NCI-H1417 (cell line): ENCODE results near the gene UNC13C.
A peak's percentile ranks its signal among the peaks of the same experiment; 100 is the strongest.

Experiments
- DNase-seq, 3 experiments: peaks; one replicate each; lab custom pipeline; 2025; lab: John Stamatoyannopoulos, UW

The UNC13C gene

DNA sequence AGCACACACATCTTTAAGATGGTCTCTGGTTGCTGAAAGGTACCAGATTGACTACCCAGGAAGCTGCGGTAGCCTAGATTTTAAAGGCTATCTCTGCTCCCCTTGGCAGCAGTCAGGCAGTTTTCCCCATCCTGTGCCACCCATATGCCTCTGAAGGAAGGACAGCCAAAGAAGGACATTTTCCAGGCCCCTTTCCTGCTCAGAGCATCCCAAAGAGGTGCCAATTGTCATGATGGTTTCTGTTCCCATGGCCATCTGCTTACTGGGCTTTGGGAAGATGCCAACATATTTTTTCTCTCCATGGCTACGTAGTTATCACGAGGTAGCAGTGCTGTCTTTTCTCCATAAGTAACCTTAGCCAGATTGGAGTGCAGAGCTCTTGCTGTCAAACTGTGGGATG, 39.7 kb downstream of the UNC13C start:
- no peak for DNase-seq

DNA sequence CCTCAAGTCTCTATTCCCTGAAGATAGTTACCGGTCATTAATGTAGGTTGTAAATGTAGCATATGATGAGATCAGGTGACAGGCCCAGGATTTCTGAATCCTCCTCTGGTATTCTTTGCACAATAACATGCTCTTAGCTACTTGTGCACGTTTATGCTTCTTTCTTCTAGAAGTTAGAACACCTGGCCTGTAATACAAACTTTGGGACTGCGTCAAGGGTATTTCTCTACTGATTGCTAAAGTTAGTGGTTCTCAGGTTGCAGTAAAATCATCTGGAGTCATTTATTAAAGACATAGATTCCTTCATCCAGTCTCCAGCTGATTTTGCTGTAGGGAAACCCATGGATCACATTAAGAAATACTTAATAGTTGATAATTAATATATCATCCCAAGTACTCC, 48.0 kb downstream of the UNC13C start:
- DNase-seq = no peak

DNA sequence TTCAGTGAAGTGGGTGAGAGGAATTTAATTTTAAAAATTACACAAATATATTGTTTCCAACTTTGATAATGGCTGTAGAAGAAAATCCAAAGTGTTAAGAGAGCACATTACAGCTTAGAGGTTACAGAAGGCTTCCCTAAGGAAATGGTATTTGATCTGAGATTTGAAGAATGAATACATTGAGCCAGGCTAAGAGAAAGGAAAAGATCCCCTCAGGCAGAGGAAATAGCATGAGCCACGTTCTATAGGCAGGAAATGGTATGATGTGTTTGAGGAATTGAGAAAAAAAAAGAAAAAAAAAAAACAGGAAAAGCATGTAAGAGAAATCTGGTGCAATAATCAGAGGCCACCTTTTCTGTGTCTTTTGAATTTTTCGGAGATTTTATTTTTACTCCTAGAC, 48.6 kb downstream of the UNC13C start:
- no peak for DNase-seq

DNA sequence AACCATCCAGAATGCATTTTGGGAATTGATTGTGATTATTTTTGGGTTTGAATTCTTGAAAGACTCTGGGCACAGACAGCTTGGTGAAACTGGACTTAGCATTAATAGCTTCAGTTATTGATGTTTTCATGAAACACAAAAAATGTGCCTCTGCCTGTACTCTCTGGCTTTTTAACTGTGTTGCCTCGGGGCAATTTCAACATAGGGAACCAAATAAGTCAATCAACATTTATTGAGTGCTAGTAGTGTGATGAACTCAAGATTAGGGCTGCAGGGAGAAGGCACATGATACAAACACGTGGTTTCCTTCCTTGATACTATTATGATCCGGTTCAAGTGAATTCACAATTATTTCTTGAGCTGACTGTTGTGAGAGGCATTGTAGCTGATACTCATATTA, 50.8 kb downstream of the UNC13C start:
- DNase-seq = peak in 1 of 3 experiments; percentile 1

DNA sequence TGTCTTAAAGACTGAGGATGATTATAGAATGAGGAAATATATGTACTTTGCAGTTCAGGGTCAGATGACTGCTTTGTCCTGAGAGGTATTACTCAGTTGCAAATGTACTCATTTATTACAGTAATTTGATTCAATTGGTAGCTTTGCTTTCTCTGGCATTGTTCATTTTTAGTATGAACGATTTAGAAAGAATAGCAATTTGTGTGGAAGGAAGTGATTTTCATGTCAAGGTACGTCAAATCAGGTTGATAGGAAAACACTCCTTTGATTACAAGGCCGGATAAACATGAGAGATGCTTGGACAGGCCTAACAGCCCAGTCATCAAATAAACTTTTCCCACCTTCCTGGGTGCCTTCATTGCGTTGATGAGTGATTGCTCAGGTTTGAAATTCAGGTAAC, 53.8 kb downstream of the UNC13C start:
- DNase-seq = no peak

DNA sequence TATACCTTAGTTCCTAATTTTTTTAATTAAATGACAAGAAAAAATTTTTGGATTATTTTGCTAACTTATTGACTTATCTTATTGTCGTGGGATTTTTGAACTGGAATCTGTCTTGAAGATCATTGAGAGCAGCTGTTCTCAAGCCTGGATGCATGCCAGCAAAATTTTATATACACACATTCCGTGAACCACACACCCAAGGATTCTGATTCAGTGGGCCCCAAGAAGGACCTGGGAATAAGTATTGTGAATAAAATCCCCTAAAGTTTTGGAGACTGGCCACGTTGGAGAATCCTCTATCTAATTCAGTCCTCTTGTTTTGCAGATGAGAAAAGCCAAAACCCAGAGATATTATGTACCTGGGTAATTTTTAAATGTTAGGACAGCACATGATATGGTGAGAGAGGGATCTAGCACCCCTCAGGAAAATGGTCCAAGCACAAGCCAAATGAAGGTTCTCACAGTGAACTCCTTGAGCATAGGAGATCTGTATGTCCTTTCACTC, 55.2 kb downstream of the UNC13C start:
- no peak for DNase-seq

DNA sequence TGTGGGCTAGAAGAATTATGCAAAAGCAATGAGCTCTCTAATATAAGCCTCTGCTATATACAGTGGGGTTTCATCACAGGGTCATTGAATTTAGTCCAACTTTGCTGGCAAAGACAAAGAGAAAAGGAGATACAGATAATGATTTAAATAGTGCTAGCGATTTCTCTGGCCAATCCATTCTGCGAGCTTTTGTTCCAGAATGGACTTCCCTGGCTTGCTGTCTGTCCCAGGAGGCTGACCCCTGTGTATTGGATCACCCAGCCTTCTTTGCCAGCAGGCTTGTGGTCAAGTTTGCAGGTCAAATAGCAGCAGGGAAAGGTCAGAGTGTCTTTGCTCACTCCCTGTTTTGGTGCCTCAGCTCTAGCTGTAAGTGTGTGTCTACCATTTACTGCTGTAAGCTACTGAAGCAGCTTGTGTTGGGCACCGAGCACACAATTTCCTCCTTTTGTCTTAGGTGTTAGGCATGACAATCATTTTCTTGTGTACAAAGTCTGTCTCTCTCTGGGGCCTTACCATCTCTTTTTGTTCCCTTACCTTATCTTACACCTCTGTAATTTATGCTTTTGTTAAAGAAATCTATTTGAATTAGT, 55.7 kb downstream of the UNC13C start:
- DNase-seq = no peak

DNA sequence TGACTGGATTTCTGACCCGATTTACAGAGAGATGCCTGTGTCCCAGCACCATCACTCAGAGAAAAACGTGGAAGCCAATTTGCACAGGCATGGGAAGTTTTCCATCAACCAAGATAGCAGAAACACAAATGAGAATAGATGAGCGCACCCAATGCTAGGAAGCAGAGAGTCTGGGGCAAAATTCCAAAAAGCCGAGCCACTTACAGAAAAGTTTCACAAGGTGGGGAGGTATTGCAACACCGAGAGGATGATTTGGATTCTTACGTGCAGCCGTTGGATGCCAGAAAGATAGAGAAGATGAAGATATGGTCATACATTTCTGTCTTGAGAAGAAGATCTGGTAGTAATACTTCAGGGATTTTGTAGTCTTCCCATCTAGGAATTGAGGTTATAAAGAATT, 57.4 kb downstream of the UNC13C start:
- no peak for DNase-seq

DNA sequence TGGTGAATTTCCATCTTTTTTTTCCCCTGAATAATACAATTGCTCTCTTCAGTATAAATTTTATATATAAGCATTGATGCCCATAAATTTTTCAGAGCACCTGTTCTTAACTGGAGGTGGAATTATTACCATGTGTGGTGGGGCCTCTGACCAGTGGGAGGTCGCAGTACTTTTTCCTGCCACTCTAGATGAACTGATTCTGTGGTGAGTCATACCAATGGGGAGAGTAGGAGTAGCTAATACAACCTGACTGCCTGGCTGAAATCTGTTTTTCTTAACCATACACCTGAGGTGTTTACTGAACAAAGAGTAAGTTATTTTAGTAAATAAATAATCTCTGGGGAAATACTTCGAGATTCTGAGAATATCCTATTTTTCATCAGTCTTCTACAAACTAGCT, 67.2 kb downstream of the UNC13C start:
- no peak for DNase-seq

DNA sequence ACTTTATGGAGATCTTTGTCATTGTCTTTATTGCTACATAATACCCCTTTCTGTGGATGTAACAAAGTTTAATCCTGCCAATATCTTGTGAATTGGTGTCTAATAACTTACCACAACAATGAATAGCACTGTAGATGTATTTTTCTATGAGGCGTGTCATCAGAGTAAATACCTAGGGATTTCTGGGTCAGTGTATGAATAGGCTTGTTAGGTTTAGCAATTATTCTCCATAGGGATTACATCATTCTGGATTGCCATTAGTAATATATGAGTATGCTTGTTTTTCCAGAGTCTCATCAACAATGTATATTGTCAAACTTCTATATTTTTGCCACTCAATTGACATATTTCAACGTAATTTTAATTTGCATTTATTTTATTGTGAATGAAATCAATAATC, 67.9 kb downstream of the UNC13C start:
- DNase-seq = no peak

DNA sequence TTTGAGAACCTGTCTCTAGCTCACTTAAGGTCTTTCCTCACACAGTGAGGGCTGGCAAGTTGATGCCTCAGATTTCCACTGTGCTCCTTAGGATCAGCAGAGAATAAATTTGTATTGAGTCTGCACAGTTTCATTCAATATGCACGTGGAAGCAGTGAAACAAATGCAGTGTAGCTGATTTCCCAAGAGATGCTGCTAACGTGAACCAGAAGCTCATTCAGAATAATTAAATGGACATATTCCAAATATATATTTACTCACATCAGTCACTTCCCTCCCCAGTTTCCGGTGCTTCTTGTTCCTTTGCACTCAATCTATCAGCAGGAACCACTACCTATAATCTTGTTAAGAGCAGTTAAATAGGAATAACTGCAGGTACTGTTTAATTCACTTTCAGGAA, 86.1 kb downstream of the UNC13C start:
- DNase-seq = peak in 1 of 3 experiments; percentile 18

DNA sequence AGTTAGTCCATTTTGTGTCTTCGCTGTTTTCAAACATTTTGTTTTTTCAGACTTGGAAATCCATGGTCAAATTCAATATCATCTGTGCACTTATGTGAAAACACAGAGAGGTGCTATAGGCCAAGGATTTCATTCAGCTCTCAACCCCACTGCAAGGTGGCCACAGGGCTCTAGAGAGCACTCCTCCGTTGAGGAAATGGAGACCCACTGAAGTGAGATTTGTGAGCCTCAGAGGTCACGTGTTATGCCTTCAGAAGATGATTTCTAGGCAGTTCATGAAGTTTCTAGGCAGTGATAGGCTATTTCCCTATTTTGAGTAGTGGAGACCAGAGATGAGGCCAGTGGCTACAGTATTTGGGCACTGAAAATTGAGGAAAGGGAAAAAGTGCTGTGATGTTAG, 88.2 kb downstream of the UNC13C start:
- no peak for DNase-seq

DNA sequence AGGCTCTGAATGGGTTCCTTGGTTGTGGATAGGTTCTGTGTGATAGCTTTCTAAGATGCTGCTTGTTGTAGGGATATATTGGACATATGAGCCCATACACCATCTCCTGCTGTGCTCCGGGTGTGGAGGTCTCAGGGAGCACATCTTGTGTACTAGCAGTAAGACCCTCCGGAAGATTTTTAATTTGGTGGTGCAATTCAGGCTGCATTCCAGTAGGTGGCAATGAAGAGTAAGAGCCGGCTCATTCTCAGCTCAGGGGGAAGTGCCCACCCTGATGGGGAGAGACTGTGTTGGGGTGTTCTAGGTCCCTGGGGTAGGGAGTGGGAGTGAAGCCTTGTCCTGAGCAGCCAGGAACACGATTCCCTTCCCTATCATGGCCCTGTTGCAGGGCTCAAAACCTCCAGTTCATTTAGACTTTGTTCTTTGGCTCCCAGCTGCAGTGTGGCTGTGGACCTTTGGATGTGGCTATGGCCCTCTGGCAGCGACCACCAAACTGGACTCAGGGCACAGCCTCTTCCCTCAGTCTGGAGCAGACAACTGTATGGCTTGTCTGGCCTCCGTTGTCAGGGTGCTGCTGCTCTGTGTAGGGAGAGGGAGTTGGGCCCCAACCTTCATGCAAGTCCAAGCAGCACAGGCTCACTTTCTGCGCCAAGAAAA, 104.7 kb downstream of the UNC13C start:
- peak; percentile 4 to 11 (median 9) for DNase-seq

DNA sequence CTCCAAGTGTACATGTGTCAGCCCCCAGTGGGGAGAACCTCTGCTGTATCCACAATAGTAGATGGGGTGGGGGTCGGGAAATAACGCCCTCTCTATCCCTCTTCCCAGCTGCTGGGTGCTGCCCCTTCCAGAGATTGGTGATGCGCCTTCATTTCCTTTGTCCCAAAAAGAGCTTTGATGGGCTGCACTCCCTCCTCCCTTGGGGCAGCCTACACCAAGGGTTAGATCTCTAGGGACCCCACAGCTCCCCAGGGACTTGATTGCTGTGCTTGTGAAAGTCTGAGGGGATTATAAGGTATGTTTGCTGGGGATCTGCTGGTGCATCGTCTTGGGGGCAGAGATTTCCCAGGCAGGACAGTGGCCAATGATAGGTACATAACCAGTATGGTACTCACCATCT, 105.3 kb downstream of the UNC13C start:
- DNase-seq = no peak

DNA sequence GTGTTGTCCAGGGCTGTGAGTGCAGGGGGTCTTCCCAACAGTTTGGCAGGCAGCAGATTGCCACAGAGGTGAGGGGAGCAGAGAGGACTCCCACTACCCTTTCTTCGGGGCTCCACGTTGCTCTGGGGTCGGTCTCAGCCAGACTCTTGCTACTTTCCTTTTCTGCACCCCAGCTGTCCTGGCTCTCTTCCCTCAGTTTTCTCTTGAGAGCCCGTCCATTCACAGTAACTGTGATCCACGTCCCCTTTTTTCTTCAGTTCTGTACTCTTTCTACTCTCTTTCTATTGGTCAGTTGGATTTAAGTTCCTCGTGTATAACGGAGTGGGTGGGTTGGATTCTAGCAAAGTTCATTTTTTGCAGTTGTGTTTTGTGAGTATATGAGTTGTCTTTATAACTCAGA, 105.8 kb downstream of the UNC13C start:
- no peak for DNase-seq

DNA sequence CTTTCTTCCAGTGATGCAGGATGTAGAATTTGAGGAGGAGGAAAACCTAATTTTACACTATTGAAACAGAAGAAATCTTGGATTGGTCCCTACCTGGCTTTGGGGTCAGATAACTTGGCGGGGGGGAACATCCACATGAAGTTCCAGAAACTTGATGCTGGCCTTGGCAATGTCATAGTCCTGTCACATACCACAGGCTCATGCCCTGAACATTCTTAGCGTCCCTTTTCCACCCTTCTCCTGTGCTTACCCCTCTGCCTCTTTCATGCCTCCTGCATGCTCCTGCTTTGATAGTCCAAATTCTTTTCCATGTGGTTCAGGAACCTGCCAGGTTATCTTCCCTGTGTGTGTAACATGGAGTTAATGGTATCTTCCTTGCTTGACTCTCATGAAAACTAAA, 110.6 kb downstream of the UNC13C start:
- DNase-seq = no peak

DNA sequence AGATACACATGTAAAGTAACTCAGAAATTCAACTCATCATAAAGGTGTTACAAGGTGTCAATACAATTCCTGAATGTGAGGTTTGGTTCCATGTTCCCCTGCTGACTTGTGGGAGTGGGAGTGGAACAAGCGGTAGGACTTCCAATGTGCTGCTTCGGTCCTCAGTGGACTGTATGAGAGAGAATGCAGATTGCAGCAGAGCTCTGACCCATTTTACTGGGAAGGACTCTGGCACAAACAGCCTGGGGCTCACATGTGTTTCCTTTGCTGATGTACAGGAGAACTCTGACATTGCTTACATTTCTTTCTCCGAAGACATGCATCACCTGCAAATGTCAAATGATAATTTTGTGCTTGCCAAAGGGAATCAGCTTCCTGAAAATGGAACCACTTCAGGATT, 111.5 kb downstream of the UNC13C start:
- DNase-seq = no peak

DNA sequence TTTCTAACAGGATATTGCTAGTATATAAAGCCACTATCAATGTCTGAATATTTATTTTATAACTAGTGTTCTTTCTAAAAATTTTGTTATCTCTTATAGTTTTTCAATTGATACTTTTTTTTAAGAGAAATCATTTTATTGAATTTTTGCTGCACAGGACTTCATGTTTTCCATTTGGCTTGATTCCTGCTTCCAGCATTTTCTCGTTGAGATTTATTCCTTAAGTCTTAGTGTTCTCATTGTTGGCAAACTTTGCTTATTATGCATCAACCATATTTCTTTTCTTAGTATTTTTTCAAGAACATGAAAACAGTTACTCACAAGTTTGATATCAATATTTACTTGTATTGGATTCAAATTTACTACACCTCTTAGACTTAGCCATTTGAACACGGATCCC, 113.4 kb downstream of the UNC13C start:
- DNase-seq = no peak

DNA sequence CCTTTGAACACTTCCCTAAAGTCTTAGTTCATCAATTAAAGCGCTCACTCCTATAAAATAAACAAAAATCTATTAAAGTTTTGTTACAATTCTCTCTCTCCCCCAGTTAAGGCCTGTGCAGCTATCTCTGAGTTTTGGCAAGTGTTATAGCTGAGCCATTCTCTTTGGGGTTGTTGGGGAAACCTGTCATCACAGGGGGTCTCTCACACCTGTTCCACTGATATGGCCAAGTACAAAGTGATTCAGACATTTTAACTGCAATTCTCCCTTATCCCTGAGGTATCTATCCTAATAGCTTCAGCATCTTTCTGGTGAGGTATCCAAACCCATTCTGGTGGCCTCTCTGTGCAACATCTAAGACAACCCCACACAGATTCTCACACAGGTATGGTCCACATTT, 116.4 kb downstream of the UNC13C start:
- DNase-seq = no peak

DNA sequence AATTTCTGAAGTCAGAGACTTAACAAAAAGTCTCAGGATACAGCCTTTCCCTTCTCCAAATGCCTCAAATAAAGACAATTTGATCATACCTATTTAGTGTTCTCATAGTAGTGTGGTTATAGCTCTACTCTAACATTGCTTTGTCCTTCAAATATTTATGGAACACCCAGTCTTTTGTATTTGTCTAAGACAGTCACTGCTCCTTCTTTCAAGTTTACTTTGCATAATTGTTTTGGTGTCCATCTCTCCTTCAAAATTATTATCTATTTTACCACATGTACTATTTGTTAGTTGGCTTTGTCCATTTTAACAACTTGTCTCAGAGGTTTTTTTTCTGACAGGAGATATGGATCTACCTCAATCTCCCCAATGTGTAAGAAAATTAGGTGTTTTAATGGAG, 118.8 kb downstream of the UNC13C start:
- DNase-seq = no peak

DNA sequence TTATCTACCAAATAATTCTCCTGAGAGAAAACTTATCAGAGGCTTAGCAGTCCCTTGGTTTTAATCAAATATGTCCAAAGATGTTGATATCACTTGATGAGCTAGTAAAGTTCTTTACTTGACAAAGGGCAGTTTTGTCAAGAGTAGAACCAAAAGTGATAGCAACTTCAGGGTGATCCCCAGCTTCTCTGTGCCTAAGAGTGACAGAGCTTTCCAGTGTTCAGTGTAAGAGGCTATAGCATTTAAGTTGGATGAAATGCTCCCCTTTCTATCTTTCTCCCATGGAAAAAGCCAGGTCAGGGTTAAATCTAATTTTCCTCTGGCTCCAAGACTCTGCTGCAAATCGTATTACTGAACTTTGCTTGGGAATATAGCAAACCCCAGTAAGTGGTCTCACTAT, 120.8 kb downstream of the UNC13C start:
- no peak for DNase-seq

DNA sequence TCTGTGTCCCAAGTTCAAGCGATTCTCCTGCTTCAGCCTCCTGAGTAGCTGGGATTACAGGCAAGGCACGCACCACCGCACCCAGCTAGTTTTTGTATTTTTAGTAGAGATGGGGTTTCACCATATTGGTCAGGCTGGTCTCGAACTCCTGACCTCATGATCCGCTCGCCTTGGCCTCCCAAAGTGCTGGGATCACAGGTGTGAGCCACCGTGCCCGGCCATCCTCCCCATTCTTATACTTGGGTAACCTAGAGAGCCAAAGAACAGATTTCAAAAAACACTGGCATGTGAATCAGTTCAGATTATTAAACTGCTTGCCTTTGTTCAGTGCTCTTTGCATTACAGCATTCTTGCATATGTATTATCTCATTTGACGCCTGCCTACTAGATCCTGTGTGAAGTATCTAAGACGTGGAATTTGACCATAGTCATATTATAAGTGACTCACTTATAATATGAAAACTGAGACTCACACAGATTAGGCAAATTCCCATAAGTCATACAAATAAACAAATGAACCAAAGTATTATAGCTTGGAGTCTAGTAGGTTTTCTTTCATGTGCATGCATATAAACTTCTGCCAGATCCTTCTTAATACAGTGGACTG, 123.5 kb downstream of the UNC13C start:
- no peak for DNase-seq

DNA sequence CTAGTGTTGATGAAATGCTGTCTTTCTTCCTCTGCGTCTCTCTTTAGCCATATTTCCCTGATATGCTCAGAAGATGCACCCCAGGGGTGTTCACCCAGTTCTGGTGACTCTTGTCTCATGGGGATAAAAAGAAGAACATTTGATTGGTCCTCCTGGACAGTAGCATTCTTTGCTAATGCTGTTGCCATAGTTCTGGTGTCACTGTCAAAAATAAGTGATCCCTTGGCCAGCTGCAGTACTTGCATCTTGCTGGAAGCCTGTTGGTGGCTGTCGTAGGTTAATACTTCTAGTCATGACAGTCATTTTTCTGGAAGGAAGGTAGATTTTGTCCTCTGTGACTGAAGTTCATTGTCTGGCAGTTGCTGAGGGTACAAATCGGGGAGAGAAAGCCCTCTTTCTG, 124.5 kb downstream of the UNC13C start:
- no peak for DNase-seq

DNA sequence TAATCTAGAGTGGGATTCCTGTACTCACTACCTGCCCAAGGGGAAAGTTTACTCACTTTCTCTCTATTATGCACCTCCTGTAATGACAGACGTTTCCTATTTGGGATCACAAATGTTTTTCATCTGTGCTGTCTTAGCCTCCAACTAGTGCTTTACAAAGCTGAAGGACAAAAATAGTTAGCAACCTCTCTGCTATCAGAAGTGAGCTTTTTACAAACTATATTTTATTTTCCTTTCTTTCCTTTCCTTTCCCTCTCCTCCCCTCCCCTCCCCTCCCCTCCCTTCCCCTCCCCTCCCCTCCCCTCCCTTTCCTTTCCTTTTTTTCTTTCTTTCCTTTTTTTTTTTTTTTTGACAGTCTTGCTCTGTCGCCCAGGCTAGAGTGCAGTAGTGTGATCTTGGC, 130.8 kb downstream of the UNC13C start:
- no peak for DNase-seq
